Left cardiac atrium (tissue), 4 donors: ENCODE data around the gene MNDA. TPM values are rescaled to one million over a fixed set of nuclear protein-coding genes. Genes with fewer than 3 reads are reported as not detected.

Experiments
- ATAC-seq, 2 donors: fragments of 200-7000 bp; cut with Tn5 transposase; one replicate each; pipeline ENCODE4 v1.9.1; 2020; ENCODE audit warnings: mild to moderate bottlenecking in 2 of 2, moderate library complexity in 2 of 2
- DNase-seq: peaks from one replicate; pipeline ENCODE4 v3.0.0-alpha.2; 2020
- intact Hi-C, 2 donors: fragments of 100-400 bp; cut with DNase I; formaldehyde crosslinking; loops; one replicate each; pipeline versions ENCODE4 v1.14.1 to v1.15.1; 2022 to 2023
- long read RNA-seq: library from polyadenylated mRNA; unstranded; transcript quantifications from one replicate; pipeline ENCODE4 v2.0.0, GENCODE V29; 2021
- total RNA-seq, 2 donors: library from RNA; stranded (reverse); fragmentation: NEBNext Ultra II Directional; extraction: Animal tissue kit (Norgen Biotek cat#: 25700); gene quantifications; one replicate each; pipeline ENCODE4 v1.2.1, GENCODE V29; 2021
- donor health status: DM: no; HTN: yes; CAD: no.
- donor health status: DM: no; HTN: yes; CAD: no; lungs with severe emphysema.
- donor health status: DM: yes; HTN: yes; CAD: no.
- donor health status: Dilated cardiomyopathy.

MNDA gene
- 1 to 10 TPM; 5.2 to 9.5 TPM for total RNA-seq
- long read RNA-seq, partial matches to known transcripts: 0 of 1 reads
- long read RNA-seq, other reads (novel, unspliced or antisense): 0 of 1 reads

- DNase-seq (no peak), ATAC-seq (peak; percentile 55 to 56)
- intact Hi-C loops: no loop called here
These were observed at the start of gene MNDA for GRCh38 chr1:158830904-158831507. MNDA (plus strand) TSS chr1:158831351; CDS start chr1:158842154, 10,803 bp downstream.

GRCh38 chr1:158793604-158794003 lies 37.5 kb upstream of the MNDA start:
- no peak for DNase-seq
- ATAC-seq: no peak
- intact Hi-C loops: no loop called here

GRCh38 chr1:158794247-158794646 lies 36.9 kb upstream of the MNDA start:
- intact Hi-C loops: no loop called here
- DNase-seq (no peak), ATAC-seq (no peak)

- ATAC-seq (no peak), DNase-seq (no peak)
- intact Hi-C loops: no loop called here
These were observed 32.6 kb upstream of the MNDA start for GRCh38 chr1:158798531-158798930.

- DNase-seq (no peak), ATAC-seq (peak in 1 of 2 donors; percentile 72)
- intact Hi-C loops: no loop called here
These were observed 31.5 kb upstream of the MNDA start for GRCh38 chr1:158799689-158800088.

GRCh38 chr1:158800526-158800925 lies 30.6 kb upstream of the MNDA start:
- intact Hi-C loops: no loop called here
- DNase-seq (no peak), ATAC-seq (no peak)

- intact Hi-C loops: no loop called here
These were observed 29.8 kb upstream of the MNDA start for GRCh38 chr1:158801396-158801795.

GRCh38 chr1:158803678-158804077 lies 27.5 kb upstream of the MNDA start:
- DNase-seq: no peak
- intact Hi-C loops: no loop called here

More at GRCh38 chr1:158801396-158801795, 29.8 kb upstream of the MNDA start:
- no peak for DNase-seq
- ATAC-seq: no peak

GRCh38 chr1:158806916-158807536 lies 24.1 kb upstream of the MNDA start:
- peak in 1 of 2 donors; percentile 57 for ATAC-seq

More at GRCh38 chr1:158803678-158804077, 27.5 kb upstream of the MNDA start:
- ATAC-seq: no peak

GRCh38 chr1:158809256-158809655 lies 21.9 kb upstream of the MNDA start:
- peak in 1 of 2 donors; percentile 32 for ATAC-seq
- intact Hi-C loops: no loop called here
- DNase-seq: no peak

More at GRCh38 chr1:158806916-158807536, 24.1 kb upstream of the MNDA start:
- DNase-seq: no peak
- intact Hi-C loops: no loop called here

- peak in 1 of 2 donors; percentile 56 for ATAC-seq
- intact Hi-C loops: no loop called here
- DNase-seq: no peak
These were observed 21.3 kb upstream of the MNDA start for GRCh38 chr1:158809862-158810261.

- DNase-seq: no peak
- intact Hi-C loops: no loop called here
- ATAC-seq: peak in 1 of 2 donors; percentile 23
These were observed 20.8 kb upstream of the MNDA start for GRCh38 chr1:158810311-158810710.

GRCh38 chr1:158812336-158812735 lies 18.8 kb upstream of the MNDA start:
- intact Hi-C loops: no loop called here
- no peak for ATAC-seq
- DNase-seq: no peak

- ATAC-seq (no peak), DNase-seq (no peak)
- intact Hi-C loops: no loop called here
These were observed 18.0 kb upstream of the MNDA start for GRCh38 chr1:158813164-158813563.

- intact Hi-C loops: no loop called here
- no peak for DNase-seq
- no peak for ATAC-seq
These were observed 16.2 kb upstream of the MNDA start for GRCh38 chr1:158814970-158815369.

- DNase-seq (no peak), ATAC-seq (peak in 1 of 2 donors; percentile 45)
- intact Hi-C loops: no loop called here
These were observed 12.6 kb upstream of the MNDA start for GRCh38 chr1:158818560-158818959.

GRCh38 chr1:158818975-158819431 lies 12.1 kb upstream of the MNDA start:
- DNase-seq (no peak), ATAC-seq (peak in 1 of 2 donors; percentile 73)
- intact Hi-C loops: no loop called here

GRCh38 chr1:158819461-158820443 lies 11.4 kb upstream of the MNDA start:
- ATAC-seq: peak; percentile 41 to 58

GRCh38 chr1:158821723-158822122 lies 9.4 kb upstream of the MNDA start:
- intact Hi-C loops: no loop called here
- no peak for DNase-seq
- no peak for ATAC-seq

More at GRCh38 chr1:158819461-158820443, 11.4 kb upstream of the MNDA start:
- intact Hi-C loops: no loop called here
- DNase-seq: no peak
